ELF-1 (cell line): ENCODE results near the gene FAM81B.
A peak's percentile ranks its signal among the peaks of the same experiment; 100 is the strongest.

Source experiments
- DNase-seq: peaks from one replicate; pipeline ENCODE4 v3.0.0-alpha.2; 2016; ENCODE audit warnings: low read depth, low spot score

FAM81B gene

DNA sequence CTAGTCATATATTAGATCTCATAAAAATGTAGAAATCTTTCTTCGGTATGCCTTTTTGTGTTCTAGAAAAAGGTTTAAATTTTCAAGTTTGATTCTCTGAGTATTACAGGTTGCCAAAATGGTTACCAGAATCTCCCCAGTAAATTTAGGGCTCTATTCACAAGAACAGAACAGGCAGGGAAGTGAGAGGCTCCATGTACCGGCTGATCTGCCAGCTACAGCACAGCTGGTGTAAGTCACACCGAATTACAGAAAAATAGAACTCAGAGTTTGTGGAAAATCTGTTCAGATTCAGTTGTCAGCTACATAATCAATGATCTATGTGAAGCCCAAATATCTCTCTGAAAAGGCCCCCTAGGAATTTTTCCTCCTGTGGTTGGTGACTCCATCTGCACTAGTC, 10.5 kb downstream of the FAM81B start:
- no peak for DNase-seq

DNA sequence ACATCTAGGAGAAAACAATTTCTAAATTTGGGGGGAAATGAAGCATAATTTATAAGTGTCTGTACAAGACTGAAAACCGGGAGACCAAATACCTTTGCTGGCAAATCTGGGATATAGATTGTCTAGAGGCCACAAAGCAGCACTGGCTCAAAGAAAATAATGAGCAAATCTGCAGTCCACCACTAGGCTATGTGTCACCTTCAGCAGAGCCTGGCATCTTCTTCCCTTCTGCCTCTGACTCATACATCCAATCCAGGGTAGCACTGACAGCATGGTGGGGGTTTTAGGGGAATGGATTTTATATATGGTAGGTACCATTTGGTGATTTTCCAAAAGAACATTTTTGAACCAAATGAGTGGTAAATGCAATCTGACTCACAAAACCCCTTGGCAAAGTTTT, 12.8 kb downstream of the FAM81B start:
- no peak for DNase-seq

DNA sequence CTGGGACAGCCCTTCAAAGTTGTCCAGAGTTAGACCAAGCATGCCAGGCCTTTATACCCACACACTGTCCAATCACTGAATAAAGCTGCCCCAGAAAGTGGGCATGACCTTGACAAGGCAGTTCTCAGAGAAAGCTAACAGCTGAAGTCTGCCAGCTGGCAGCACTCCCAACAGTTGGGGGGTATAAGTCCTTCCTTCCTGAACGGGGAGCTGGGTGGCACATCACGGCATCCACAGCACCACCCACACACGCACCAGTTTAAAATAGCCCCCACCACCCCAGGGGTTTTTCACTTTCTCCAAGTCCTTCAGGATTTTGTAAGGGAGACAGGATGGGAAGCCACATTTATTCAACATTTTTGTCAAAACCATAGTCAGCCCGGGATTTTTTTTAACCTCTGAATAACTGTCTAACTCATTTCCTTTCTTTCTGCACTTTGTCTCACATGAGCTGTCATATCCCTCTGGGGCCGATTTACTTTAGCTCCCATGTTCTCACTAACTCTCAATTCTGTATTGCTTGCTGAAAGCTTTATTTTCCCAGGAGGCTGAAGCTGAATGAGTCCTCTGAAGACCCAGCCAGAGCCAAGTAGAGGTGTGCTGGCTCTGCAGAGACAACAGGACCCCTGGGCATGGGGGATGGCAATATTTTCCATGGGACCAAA, 15.4 kb downstream of the FAM81B start:
- DNase-seq: no peak

DNA sequence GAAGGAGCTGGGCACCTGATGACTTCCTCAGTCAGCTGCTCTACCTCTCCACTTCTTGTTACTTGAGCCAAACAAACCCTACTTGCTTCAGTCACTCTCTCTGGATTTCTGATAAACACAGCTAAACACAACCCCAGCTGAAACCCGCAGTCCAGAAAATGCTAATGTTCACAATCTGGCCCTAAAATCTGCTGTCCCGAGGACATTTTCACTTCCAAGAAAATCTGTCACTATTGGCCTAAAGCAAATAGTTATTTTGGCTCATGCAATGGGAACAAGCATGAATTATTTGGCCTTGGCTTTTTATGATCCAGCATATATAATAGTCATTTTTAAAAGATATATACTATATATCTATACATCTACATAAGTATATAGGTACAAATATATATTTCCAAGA, 19.1 kb downstream of the FAM81B start:
- DNase-seq: no peak

DNA sequence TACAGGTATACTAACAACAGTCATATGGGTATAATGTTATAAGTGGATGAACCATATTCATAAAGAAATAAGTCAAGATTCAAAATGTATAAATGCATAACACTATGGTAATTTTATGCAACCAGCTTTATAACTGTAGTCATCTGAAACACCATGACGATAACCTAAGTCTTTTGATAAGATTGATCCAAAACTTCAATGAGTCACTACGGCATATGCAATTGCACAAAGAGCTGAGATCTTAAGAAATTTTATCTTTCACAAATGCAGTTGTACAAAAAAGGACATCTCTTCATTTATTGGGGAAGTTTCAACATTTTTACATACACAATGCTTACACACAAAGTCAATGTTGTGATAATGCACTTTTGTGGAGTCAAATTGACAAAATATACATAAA, 20.3 kb downstream of the FAM81B start:
- DNase-seq: no peak

DNA sequence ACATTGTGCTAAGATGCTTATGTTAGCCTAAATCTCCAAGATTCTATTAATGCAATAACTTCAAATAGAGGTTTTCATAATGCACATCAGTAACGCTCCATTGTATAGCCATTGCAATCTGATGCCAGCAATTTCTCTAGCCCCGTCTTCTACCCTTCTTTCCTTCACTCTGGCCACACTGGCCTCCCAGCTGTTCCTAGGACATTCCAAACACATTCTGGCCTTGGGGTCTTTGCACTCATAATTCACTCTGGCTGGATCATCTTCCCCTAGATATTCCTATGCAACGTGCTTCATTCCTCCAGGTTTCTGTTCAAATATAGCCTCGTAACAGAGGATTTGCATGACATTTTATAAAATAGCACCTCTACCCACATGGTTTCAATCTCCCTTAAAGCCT, 23.3 kb downstream of the FAM81B start:
- DNase-seq: no peak

- no peak for DNase-seq
These were observed 26.8 kb downstream of the FAM81B start for GRCh38 chr5:95417971-95418370.

DNA sequence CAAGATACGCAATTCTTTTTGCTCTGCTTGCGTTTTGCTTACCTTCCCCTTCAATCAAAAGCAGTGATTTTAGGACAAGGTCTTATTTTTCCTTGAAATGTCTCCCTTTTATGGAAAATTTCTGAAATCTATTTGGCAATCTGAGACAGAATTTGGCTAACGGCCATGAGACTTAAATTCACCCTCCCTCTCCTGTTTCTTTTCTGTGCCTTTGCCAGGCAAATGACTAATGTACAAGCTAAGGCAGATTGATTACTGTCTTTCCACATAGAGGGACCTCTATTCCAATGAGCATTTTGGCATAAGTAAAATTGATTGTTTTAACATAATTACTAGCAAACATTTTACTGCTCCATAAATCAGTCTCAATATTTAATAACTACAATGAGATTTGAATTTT, 31.7 kb downstream of the FAM81B start:
- DNase-seq: no peak

DNA sequence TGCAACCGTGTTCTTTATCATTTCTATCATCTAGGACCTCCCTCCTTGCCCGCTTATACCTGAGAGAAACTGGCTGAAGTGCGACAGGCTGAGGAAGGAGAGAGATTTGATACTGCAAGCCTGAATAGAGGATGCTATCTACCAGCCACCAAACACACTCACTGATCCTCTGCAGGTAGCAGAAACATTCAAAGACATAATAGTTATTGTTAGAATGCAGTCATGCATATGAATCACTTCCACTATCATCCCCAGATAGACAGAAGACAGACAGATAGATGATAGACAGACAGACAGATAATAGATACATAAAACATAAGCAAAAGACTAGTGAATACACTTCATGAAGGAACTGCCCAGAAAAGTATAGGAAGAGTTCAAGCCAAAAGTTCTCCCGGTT, 32.9 kb downstream of the FAM81B start:
- no peak for DNase-seq

DNA sequence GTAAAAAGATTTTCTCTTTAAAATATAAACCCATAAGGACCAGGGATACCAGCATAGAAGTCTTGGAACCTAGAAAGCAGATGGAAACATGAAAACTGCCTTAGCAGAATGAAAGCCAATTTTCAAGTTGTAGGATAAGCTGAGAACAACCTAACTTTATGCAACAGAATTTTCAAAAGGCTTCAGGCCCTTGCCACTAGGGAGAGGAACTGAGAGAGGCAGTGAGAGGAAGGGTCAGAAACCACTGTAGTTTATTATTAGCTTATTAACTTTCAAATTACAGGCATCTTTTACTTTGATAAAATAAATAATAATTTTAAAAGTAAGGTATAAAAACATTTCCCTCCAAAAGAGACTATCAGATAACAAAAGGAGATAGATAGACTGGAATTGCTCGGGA, 33.4 kb downstream of the FAM81B start:
- no peak for DNase-seq

GRCh38 chr5:95426227-95426626, 35.1 kb downstream of the FAM81B start:
- DNase-seq: no peak

GRCh38 chr5:95432779-95433178, 41.6 kb downstream of the FAM81B start:
- DNase-seq: no peak

DNA sequence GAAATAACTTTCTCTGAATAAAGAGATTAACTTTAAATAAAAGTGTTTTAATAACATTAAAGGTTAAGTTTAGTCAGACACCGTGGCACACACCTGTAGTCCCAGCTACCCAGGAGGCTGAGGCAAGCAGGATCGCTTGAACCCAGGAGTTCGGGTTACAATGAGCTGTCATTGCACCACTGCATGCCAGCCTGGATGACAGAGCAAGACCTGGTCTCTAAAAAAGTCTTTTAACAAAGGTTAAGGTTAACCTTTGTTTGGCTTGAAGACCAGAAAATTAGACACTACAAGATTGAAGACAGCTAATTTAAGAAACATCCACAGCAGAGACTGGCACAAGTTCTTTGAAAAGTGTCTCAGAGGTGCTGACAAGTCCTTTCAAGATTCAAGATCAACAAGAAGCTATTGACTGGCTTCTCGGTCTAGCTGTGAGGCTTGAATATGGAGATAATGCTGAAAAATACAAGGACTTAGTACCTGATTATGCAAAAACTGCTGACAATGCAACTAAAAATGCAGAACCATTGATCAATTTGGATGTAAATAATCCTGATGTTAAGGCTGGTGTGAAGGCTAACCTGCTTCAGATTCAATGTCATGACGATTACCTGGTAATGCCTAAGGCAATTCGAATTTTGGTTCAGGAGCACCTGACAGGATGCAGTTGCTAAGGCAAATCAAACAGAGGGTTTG, 48.8 kb downstream of the FAM81B start:
- peak; percentile 31 for DNase-seq

GRCh38 chr5:95440825-95441224, 49.7 kb downstream of the FAM81B start:
- DNase-seq: no peak

DNA sequence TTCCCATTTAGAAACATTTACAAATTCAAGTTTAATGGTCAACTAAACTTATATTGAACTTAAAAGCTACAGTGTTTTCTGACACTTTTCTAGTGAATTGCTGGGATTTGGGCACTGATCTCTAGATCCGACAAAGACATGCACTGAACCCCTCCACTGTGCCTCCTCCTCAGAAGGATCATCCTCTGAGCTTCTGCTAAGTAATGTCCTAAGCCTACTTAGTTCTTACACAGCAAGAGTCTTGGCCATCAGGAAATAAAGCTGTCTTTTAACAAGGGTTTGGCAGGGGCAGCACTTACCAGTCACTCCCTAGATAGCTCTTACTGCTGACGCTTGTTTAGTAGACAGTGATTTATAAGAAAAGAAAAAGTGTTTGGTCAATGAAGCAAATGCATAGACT, 50.5 kb downstream of the FAM81B start:
- no peak for DNase-seq

- DNase-seq: no peak
These were observed 54.3 kb downstream of the FAM81B start for GRCh38 chr5:95445442-95445841.

- DNase-seq: no peak
These were observed 54.8 kb downstream of the FAM81B start for GRCh38 chr5:95445995-95446394.

DNA sequence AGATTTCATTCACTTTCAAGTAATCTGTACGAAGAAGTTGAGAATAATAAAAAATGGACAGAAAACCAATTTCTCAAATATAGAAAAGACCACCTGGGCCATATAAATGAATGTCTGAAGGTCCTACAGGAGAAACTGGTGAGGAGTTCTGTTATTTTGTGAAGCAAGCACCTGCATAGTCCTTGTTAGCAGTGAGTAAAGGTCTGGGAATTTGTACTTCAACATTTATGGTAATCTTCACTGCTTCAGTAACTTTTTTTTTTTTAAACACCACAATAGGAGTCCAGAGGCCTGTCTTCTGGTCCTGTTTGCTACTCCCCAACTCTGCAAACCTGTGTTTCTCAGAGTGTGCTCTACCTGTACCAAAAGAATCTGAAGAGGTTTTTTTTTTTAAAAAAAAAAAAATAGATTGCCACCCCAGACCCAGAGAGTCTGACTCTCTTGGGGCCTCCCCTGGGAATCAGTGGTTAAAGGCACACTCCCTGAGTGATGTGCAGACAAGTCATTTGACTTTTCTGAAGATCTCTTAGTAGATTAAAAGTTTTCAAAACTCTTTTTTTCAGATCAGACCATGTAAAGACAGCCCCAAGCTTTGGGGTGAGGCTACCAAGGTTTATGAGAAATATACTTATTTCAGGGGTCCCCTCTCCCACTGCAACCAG, 55.5 kb downstream of the FAM81B start:
- no peak for DNase-seq

- no peak for DNase-seq
These were observed 56.8 kb downstream of the FAM81B start for GRCh38 chr5:95447961-95448360.

GRCh38 chr5:95448789-95449188, 57.6 kb downstream of the FAM81B start:
- no peak for DNase-seq

DNA sequence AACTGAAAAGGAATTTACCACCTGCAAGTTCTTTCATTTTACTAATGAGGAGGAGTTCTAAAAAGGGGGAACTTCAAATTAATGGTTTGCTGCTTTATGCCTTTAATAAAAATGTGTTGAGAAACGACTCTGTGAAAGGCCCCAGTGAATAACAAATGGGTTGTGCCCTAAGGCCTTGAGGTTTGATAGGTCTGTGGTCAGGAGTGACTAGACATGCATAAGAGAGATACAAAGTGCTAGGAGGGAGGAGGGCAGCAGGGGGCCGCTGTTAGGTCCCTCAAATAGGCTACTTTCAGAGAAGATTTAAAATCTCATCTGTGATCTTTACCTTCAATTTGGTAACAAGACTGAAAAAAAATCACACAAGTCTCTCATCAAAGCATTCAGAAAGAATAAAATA, 58.3 kb downstream of the FAM81B start:
- DNase-seq: peak; percentile 45

- no peak for DNase-seq
These were observed 63.4 kb downstream of the FAM81B start for GRCh38 chr5:95454536-95454935.

DNA sequence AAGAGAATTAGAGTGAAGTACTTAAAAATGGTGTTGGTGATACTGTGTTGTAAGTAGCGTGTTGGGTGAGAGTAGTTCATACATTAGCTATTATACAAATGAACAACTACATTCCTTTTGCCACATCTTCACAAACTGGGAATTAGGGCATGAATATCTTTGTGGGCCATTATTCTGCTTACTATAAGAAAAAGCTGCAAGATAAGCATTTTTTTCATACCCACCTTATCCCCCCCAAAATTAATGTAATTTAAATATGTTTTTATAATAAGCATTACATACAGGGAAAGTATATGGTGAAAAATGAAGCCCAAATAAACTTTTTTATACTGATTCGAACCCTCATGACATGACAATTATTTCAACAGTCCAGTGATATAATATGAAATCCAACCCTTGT, 69.5 kb downstream of the FAM81B start:
- DNase-seq: no peak
